GM23338 (cell line): ENCODE results near the gene VEGFC. TPM values are rescaled to one million over a fixed set of nuclear protein-coding genes. Genes with fewer than 3 reads are reported as not detected.

ENCODE experiments used
- ATAC-seq: fragments of 200-7000 bp; cut with Tn5 transposase; 3 replicates; pipeline ENCODE4 v1.9.1; 2020
- DNase-seq: peaks from one replicate; pipeline ENCODE4 v3.0.0-alpha.2; 2015; ENCODE audit warnings: low spot score
- H2AFZ ChIP-seq: fragments of 200-600 bp; sonication (generic); 2 replicates; pipeline ENCODE4 v1.8.0; 2016; ENCODE audit warnings: antibody characterized with exemption, mild to moderate bottlenecking, moderate library complexity
- H3F3A ChIP-seq: fragments of 200-600 bp; sonication (generic); replicated peaks from 2 replicates; pipeline ENCODE4 v1.8.0; 2017; ENCODE audit warnings: antibody characterized with exemption, mixed run types, low read depth
- H3K27ac ChIP-seq: fragments of 200-600 bp; sonication (generic); 2 replicates; pipeline ENCODE4 v1.6.1; 2016; ENCODE audit warnings: low read depth
- H3K27me3 ChIP-seq: fragments of 200-600 bp; sonication (generic); 2 replicates; pipeline ENCODE4 v1.8.0; 2016; ENCODE audit warnings: mild to moderate bottlenecking, mixed run types, moderate library complexity; ENCODE audit not compliant: insufficient read depth
- H3K36me3 ChIP-seq: fragments of 200-600 bp; sonication (generic); 2 replicates; pipeline ENCODE4 v1.8.0; 2016; ENCODE audit warnings: mild to moderate bottlenecking; ENCODE audit not compliant: insufficient read depth
- H3K4me1 ChIP-seq: fragments of 200-600 bp; sonication (generic); 2 replicates; pipeline ENCODE4 v1.8.0; 2016; ENCODE audit warnings: mild to moderate bottlenecking, moderate library complexity; ENCODE audit not compliant: insufficient read depth
- H3K4me2 ChIP-seq: fragments of 200-600 bp; sonication (generic); 2 replicates; pipeline ENCODE4 v1.7.1; 2017; ENCODE audit warnings: mixed run types
- H3K4me3 ChIP-seq: fragments of 200-600 bp; sonication (generic); 2 replicates; pipeline ENCODE4 v1.6.1; 2016; ENCODE audit warnings: mixed run types
- H3K79me2 ChIP-seq: fragments of 200-600 bp; sonication (generic); replicated peaks from 2 replicates; pipeline ENCODE4 v1.8.0; 2017; ENCODE audit warnings: mild to moderate bottlenecking; ENCODE audit not compliant: insufficient read depth
- H3K9me2 ChIP-seq: fragments of 200-600 bp; sonication (generic); 2 replicates; pipeline ENCODE4 v1.8.0; 2017; ENCODE audit not compliant: insufficient read depth
- H4K20me1 ChIP-seq: fragments of 200-600 bp; sonication (generic); replicated peaks from 2 replicates; pipeline ENCODE4 v1.8.0; 2017; ENCODE audit warnings: mild to moderate bottlenecking; ENCODE audit not compliant: insufficient read depth
- H3K27ac Mint-ChIP-seq: 2 replicates; pipeline ENCODE4 v1.8.0; 2020; ENCODE audit warnings: inconsistent platforms, mild to moderate bottlenecking, moderate library complexity, mixed read lengths
- H3K27me3 Mint-ChIP-seq: 3 replicates; pipeline ENCODE4 v1.8.0; 2022; ENCODE audit warnings: low read depth, mild to moderate bottlenecking, moderate library complexity, mixed read lengths, inconsistent platforms; ENCODE audit not compliant: insufficient read depth, poor library complexity
- H3K36me3 Mint-ChIP-seq: 3 replicates; pipeline ENCODE4 v1.8.0; 2021; ENCODE audit warnings: low read depth, mild to moderate bottlenecking, inconsistent platforms, moderate library complexity, mixed read lengths
- H3K4me1 Mint-ChIP-seq: 3 replicates; pipeline ENCODE4 v1.8.0; 2020; ENCODE audit warnings: mild to moderate bottlenecking, inconsistent platforms, mixed read lengths
- H3K4me3 Mint-ChIP-seq: 3 replicates; pipeline ENCODE4 v1.8.0; 2021; ENCODE audit warnings: moderate library complexity, mild to moderate bottlenecking, inconsistent platforms, mixed read lengths
- H3K9me3 Mint-ChIP-seq: 3 replicates; pipeline ENCODE4 v1.8.0; 2020; ENCODE audit warnings: moderate library complexity, mild to moderate bottlenecking, inconsistent platforms, mixed read lengths
- EZH2phosphoT487 ChIP-seq: fragments of 200-600 bp; sonication (generic); IDR thresholded peaks from one replicate; pipeline ENCODE4 v1.8.1; 2018; ENCODE audit warnings: antibody characterized with exemption; ENCODE audit not compliant: unreplicated experiment
- NANOG ChIP-seq: IDR thresholded peaks from 2 replicates; pipeline ENCODE4 v1.6.1; 2016; ENCODE audit warnings: antibody characterized with exemption, borderline replicate concordance
- polyA plus RNA-seq: library from polyadenylated mRNA; unstranded; fragments of >200 nt; fragmentation: Nextera tagmentation; extraction: Ambion mirVana; gene quantifications from 2 replicates; pipeline ENCODE4 v1.2.1, GENCODE V29; 2016
- total RNA-seq: library from RNA; depleted of rRNA; stranded (reverse); fragments of >200 nt; shearing (Covaris generic); gene quantifications from 2 replicates; pipeline ENCODE4 v1.2.3, GENCODE V29; 2014
- TF ChIP-seq, protein P1 (sequence below): fragments of 250-450 bp; sonication (Bioruptor Pico); IDR thresholded peaks from 2 replicates; pipeline ENCODE4 v1.5.0; 2020; ENCODE audit warnings: mild to moderate bottlenecking, moderate library complexity
- TF ChIP-seq, protein P2 (sequence below): IDR thresholded peaks from 2 replicates; pipeline ENCODE4 v1.6.1; 2016; ENCODE audit warnings: antibody characterized with exemption
- TF ChIP-seq, protein P3 (sequence below): IDR thresholded peaks from one replicate; pipeline ENCODE4 v1.6.1; 2018; ENCODE audit warnings: antibody characterized with exemption; ENCODE audit not compliant: unreplicated experiment

VEGFC gene
- total and polyA plus RNA-seq, 2 experiments from 2014 or later: 0.87 to 1.1 TPM

GRCh38 chr4:176654565-176655216 is 138.0 kb downstream of the VEGFC start (continued):
- TF ChIP-seq, protein P1, sequence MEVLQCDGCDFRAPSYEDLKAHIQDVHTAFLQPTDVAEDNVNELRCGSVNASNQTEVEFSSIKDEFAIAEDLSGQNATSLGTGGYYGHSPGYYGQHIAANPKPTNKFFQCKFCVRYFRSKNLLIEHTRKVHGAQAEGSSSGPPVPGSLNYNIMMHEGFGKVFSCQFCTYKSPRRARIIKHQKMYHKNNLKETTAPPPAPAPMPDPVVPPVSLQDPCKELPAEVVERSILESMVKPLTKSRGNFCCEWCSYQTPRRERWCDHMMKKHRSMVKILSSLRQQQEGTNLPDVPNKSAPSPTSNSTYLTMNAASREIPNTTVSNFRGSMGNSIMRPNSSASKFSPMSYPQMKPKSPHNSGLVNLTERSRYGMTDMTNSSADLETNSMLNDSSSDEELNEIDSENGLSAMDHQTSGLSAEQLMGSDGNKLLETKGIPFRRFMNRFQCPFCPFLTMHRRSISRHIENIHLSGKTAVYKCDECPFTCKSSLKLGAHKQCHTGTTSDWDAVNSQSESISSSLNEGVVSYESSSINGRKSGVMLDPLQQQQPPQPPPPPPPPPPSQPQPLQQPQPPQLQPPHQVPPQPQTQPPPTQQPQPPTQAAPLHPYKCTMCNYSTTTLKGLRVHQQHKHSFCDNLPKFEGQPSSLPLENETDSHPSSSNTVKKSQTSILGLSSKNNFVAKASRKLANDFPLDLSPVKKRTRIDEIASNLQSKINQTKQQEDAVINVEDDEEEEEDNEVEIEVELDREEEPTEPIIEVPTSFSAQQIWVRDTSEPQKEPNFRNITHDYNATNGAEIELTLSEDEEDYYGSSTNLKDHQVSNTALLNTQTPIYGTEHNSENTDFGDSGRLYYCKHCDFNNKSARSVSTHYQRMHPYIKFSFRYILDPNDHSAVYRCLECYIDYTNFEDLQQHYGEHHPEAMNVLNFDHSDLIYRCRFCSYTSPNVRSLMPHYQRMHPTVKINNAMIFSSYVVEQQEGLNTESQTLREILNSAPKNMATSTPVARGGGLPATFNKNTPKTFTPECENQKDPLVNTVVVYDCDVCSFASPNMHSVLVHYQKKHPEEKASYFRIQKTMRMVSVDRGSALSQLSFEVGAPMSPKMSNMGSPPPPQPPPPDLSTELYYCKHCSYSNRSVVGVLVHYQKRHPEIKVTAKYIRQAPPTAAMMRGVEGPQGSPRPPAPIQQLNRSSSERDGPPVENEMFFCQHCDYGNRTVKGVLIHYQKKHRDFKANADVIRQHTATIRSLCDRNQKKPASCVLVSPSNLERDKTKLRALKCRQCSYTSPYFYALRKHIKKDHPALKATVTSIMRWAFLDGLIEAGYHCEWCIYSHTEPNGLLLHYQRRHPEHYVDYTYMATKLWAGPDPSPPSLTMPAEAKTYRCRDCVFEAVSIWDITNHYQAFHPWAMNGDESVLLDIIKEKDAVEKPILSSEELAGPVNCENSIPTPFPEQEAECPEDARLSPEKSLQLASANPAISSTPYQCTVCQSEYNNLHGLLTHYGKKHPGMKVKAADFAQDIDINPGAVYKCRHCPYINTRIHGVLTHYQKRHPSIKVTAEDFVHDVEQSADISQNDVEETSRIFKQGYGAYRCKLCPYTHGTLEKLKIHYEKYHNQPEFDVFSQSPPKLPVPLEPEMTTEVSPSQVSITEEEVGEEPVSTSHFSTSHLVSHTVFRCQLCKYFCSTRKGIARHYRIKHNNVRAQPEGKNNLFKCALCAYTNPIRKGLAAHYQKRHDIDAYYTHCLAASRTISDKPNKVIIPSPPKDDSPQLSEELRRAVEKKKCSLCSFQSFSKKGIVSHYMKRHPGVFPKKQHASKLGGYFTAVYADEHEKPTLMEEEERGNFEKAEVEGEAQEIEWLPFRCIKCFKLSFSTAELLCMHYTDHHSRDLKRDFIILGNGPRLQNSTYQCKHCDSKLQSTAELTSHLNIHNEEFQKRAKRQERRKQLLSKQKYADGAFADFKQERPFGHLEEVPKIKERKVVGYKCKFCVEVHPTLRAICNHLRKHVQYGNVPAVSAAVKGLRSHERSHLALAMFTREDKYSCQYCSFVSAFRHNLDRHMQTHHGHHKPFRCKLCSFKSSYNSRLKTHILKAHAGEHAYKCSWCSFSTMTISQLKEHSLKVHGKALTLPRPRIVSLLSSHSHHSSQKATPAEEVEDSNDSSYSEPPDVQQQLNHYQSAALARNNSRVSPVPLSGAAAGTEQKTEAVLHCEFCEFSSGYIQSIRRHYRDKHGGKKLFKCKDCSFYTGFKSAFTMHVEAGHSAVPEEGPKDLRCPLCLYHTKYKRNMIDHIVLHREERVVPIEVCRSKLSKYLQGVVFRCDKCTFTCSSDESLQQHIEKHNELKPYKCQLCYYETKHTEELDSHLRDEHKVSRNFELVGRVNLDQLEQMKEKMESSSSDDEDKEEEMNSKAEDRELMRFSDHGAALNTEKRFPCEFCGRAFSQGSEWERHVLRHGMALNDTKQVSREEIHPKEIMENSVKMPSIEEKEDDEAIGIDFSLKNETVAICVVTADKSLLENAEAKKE: no peak
- TF ChIP-seq, protein P2, sequence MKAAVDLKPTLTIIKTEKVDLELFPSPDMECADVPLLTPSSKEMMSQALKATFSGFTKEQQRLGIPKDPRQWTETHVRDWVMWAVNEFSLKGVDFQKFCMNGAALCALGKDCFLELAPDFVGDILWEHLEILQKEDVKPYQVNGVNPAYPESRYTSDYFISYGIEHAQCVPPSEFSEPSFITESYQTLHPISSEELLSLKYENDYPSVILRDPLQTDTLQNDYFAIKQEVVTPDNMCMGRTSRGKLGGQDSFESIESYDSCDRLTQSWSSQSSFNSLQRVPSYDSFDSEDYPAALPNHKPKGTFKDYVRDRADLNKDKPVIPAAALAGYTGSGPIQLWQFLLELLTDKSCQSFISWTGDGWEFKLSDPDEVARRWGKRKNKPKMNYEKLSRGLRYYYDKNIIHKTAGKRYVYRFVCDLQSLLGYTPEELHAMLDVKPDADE: no peak
- no peak for TF ChIP-seq NANOG

GRCh38 chr4:176653401-176654220 is 139.1 kb downstream of the VEGFC start:
- no peak for ATAC-seq
- no peak for TF ChIP-seq EZH2phosphoT487
- TF ChIP-seq, protein P3, sequence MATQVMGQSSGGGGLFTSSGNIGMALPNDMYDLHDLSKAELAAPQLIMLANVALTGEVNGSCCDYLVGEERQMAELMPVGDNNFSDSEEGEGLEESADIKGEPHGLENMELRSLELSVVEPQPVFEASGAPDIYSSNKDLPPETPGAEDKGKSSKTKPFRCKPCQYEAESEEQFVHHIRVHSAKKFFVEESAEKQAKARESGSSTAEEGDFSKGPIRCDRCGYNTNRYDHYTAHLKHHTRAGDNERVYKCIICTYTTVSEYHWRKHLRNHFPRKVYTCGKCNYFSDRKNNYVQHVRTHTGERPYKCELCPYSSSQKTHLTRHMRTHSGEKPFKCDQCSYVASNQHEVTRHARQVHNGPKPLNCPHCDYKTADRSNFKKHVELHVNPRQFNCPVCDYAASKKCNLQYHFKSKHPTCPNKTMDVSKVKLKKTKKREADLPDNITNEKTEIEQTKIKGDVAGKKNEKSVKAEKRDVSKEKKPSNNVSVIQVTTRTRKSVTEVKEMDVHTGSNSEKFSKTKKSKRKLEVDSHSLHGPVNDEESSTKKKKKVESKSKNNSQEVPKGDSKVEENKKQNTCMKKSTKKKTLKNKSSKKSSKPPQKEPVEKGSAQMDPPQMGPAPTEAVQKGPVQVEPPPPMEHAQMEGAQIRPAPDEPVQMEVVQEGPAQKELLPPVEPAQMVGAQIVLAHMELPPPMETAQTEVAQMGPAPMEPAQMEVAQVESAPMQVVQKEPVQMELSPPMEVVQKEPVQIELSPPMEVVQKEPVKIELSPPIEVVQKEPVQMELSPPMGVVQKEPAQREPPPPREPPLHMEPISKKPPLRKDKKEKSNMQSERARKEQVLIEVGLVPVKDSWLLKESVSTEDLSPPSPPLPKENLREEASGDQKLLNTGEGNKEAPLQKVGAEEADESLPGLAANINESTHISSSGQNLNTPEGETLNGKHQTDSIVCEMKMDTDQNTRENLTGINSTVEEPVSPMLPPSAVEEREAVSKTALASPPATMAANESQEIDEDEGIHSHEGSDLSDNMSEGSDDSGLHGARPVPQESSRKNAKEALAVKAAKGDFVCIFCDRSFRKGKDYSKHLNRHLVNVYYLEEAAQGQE: no peak
- TF ChIP-seq, protein P2: no peak

More at GRCh38 chr4:176653401-176654220, 139.1 kb downstream of the VEGFC start:
- H3K27me3 ChIP-seq: no peaks in the 10 kb centered on the region
- H3K4me1 ChIP-seq: no peaks in the 10 kb centered on the region
- H3K27ac ChIP-seq: no peak overlapping the region
- no peak overlapping the region for H3K27ac Mint-ChIP-seq
- no peaks in the 10 kb centered on the region for H3K9me3 Mint-ChIP-seq
- H3K4me3 Mint-ChIP-seq: no peak overlapping the region
- no peak overlapping the region for H2AFZ ChIP-seq
- no peaks in the 10 kb centered on the region for H3K4me1 Mint-ChIP-seq
- H3K79me2 ChIP-seq: no peaks in the 10 kb centered on the region
- H3K9me2 ChIP-seq: no peaks in the 10 kb centered on the region
- no peaks in the 10 kb centered on the region for H3K27me3 Mint-ChIP-seq
- DNase-seq: no peak
- no peaks in the 10 kb centered on the region; the same call in 2 of the 3 replicates for H3K36me3 Mint-ChIP-seq
- no peak overlapping the region for H3K4me2 ChIP-seq
- H3K36me3 ChIP-seq: no peaks in the 10 kb centered on the region
- no peaks in the 10 kb centered on the region for H3F3A ChIP-seq
- H3K4me3 ChIP-seq: no peak overlapping the region
- no peaks in the 10 kb centered on the region for H4K20me1 ChIP-seq
